OCI-LY3 (cell line): ENCODE data around the gene KRTAP5-9.
"Not testable (repeated sequence)": the region's sequence is repeated elsewhere in the genome, so short reads cannot be mapped to it uniquely, and the experiment has no call there.

Source experiments
- H2AFZ ChIP-seq: fragments of 200-600, 300-600 bp; shearing (Covaris generic); 2 replicates; pipeline ENCODE4 v1.6.0; 2014; ENCODE audit warnings: antibody characterized with exemption, low read depth, low read length
- H3K27ac ChIP-seq: fragments of 200-600, 300-600 bp; sonication (generic); 2 replicates; pipeline ENCODE4 v1.5.1; 2014; ENCODE audit warnings: mild to moderate bottlenecking, low read length, moderate library complexity, mixed read lengths
- H3K27me3 ChIP-seq: fragments of 200-600, 300-600 bp; sonication (generic); 2 replicates; pipeline ENCODE4 v1.6.1; 2014; ENCODE audit warnings: low read depth, low read length, mixed read lengths
- H3K36me3 ChIP-seq: fragments of 200-600, 300-600 bp; sonication (generic); replicated peaks from 2 replicates; pipeline ENCODE3; 2014; ENCODE audit warnings: low read depth, low read length, mixed read lengths
- H3K4me1 ChIP-seq: fragments of 300-600, 200-600 bp; sonication (generic); 2 replicates; pipeline ENCODE4 v1.6.1; 2014; ENCODE audit warnings: low read length, mixed read lengths
- H3K4me2 ChIP-seq: fragments of 200-600, 300-600 bp; sonication (generic); 2 replicates; pipeline ENCODE4 v1.6.1; 2014; ENCODE audit warnings: low read length, mixed read lengths
- H3K4me3 ChIP-seq: fragments of 300-600, 200-600 bp; sonication (generic); 2 replicates; pipeline ENCODE4 v1.5.1; 2014; ENCODE audit warnings: antibody characterized with exemption, mild to moderate bottlenecking, low read length, moderate library complexity
- H3K79me2 ChIP-seq: fragments of 300-600, 200-600 bp; shearing (Covaris generic); 2 replicates; pipeline ENCODE4 v1.6.1; 2014; ENCODE audit warnings: mild to moderate bottlenecking, low read length, mixed read lengths
- H3K9ac ChIP-seq: fragments of 300-600, 200-600 bp; shearing (Covaris generic); 2 replicates; pipeline ENCODE4 v1.6.0; 2014; ENCODE audit warnings: mild to moderate bottlenecking, low read length, moderate library complexity
- H3K9me3 ChIP-seq: fragments of 200-600, 300-600 bp; shearing (Covaris generic); 2 replicates; pipeline ENCODE4 v1.6.1; 2014; ENCODE audit warnings: low read length, mixed read lengths; ENCODE audit not compliant: insufficient read depth
- H4K20me1 ChIP-seq: fragments of 200-600, 300-600 bp; sonication (generic); 2 replicates; pipeline ENCODE4 v1.6.1; 2016; ENCODE audit warnings: low read length, mixed read lengths; ENCODE audit not compliant: insufficient read depth
- CTCF ChIP-seq: fragments of 200-600, 300-600 bp; sonication (generic); IDR thresholded peaks from 2 replicates; pipeline ENCODE4 v1.5.1; 2014; ENCODE audit warnings: antibody characterized with exemption, low read length, low read depth

The KRTAP5-9 gene

GRCh38 chr11:71588822-71589545, 40.8 kb downstream of the KRTAP5-9 start:
- not testable (repeated sequence) for H4K20me1 ChIP-seq, H3K4me3 ChIP-seq, H3K27ac ChIP-seq, H3K27me3 ChIP-seq, H3K4me2 ChIP-seq, H3K4me1 ChIP-seq, H3K79me2 ChIP-seq, H3K9ac ChIP-seq, H2AFZ ChIP-seq, H3K36me3 ChIP-seq, H3K9me3 ChIP-seq
- peak; percentile 50 for TF ChIP-seq CTCF

- not testable (repeated sequence) for H4K20me1 ChIP-seq
Observed at GRCh38 chr11:71589546-71589920, 41.3 kb downstream of the KRTAP5-9 start.

More at GRCh38 chr11:71589546-71589920, 41.3 kb downstream of the KRTAP5-9 start:
- not testable (repeated sequence) for H3K9ac ChIP-seq, H3K79me2 ChIP-seq, H3K36me3 ChIP-seq, H3K4me3 ChIP-seq, H3K4me2 ChIP-seq, H2AFZ ChIP-seq, H3K27me3 ChIP-seq, H3K4me1 ChIP-seq, H3K9me3 ChIP-seq, H3K27ac ChIP-seq
